ENCODE data around the gene GOLGA6A. TPM values are rescaled to one million over a fixed set of nuclear protein-coding genes. Genes with fewer than 3 reads are reported as not detected.

GOLGA6A gene
- total and polyA plus RNA-seq, 3 experiments from 2014 or later, result 0.07 TPM; not detected in 2

DNA sequence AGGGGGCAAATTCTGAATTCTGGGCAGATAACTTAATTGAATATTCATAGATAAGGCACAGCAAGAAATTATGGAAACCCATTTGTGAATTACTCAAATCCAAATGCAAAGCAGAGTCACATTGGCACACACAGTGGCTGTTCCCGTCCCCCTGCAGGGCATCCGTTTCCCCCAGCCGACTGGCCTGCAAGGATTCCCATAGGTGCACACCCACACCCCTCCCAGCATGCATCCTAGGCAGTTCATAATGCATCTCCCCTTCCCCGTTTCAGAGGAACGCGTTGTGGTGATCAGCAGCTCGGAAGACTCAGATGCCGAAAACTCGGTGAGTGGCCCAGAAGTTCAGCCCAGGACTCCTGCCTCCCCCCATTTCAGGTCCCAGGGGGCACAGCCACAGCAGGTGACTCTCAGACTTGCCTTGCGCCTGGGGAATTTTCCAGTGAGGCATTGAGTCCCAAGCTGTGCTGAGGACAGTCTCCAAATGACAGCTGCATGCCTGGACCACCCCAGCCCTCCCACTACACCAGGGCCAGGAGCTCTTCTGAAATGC is 48.1 kb downstream of the GOLGA6A start:
- H3K4me3 ChIP-seq (ENCODE audit: low read length), result no peak overlapping the region
- Mint-ChIP-seq H3K27ac (no peak overlapping the region), H3K36me3 (peaks cover 0 to 83% (median 12%) of the 10 kb centered on the region in 3 donors), H3K9me3 (no peaks in the 10 kb centered on the region), H3K4me3 (no peak overlapping the region), H3K27me3 (no peaks in the 10 kb centered on the region), H3K4me1 (no peaks in the 10 kb centered on the region)
- POLR2A ChIA-PET, result no interaction called here
- no peaks in the 10 kb centered on the region for H3K9me3 ChIP-seq (ENCODE audit: low read length)
- peaks cover 31% of the 10 kb centered on the region for H3K36me3 ChIP-seq (ENCODE audit: insufficient read depth, low read length)
- no peak for DNase-seq
- no peaks in the 10 kb centered on the region for H3K4me1 ChIP-seq (ENCODE audit: insufficient read depth, low read length)
- H3K27ac ChIP-seq (ENCODE audit: low read depth, low read length), result no peak overlapping the region
- H3K27me3 ChIP-seq (ENCODE audit: insufficient read depth, low read length, poor library complexity, severe bottlenecking), result no peaks in the 10 kb centered on the region
- CTCF ChIA-PET, result no interaction called here

- H3K9me3 ChIP-seq (ENCODE audit: low read length), result no peaks in the 10 kb centered on the region
- H3K27me3 ChIP-seq (ENCODE audit: insufficient read depth, low read length, poor library complexity, severe bottlenecking), result no peaks in the 10 kb centered on the region
- Mint-ChIP-seq H3K4me1 (no peaks in the 10 kb centered on the region), H3K4me3 (no peak overlapping the region), H3K27ac (peak overlapping the region in 2 of 8 donors; percentile 6 to 60), H3K36me3 (peaks cover 0 to 84% (median 15%) of the 10 kb centered on the region in 3 donors), H3K27me3 (no peaks in the 10 kb centered on the region), H3K9me3 (no peaks in the 10 kb centered on the region)
- H3K4me1 ChIP-seq (ENCODE audit: insufficient read depth, low read length), result no peaks in the 10 kb centered on the region
- no peak overlapping the region for H3K4me3 ChIP-seq (ENCODE audit: low read length)
- DNase-seq, result no peak
- no peak overlapping the region for H3K27ac ChIP-seq (ENCODE audit: low read depth, low read length)
- CTCF ChIA-PET, result interaction anchor here (1.1 kb wide), 1 partner anchor 14 kb away, joined by 3 read pairs; no protein-coding TSS in a partner anchor
- POLR2A ChIA-PET, result no interaction called here
- H3K36me3 ChIP-seq (ENCODE audit: insufficient read depth, low read length), result peaks cover 31% of the 10 kb centered on the region
Observed at GRCh38 chr15:74032606-74033561, 49.5 kb downstream of the GOLGA6A start.

DNA sequence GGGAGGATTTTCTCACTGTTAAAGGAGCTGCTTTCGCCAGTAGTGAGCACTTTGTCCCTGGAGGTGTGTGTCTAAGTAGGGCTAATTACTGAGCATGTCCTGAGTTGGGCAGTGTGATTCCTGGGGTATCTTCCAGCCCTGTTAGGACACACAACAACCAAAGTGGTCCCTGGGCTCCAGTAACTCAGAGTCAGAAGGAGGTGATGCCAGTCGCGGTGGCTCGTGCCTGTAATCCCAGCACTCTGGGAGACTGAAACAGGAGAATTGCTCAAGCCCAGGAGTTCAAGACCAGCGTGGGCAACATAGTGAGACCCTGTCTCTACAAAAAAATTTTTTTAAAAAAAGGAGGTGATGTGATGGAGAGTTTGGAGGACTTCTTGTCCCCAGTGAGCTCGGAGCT is 50.3 kb downstream of the GOLGA6A start:
- no peak for DNase-seq
- H3K27me3 ChIP-seq (ENCODE audit: insufficient read depth, low read length, poor library complexity, severe bottlenecking), result no peaks in the 10 kb centered on the region
- ChIA-PET POLR2A (no interaction called here), CTCF (interaction anchor here (1.1 kb wide), 1 partner anchor 15 kb away, joined by 3 read pairs; no protein-coding TSS in a partner anchor)
- peak overlapping the region in 3 of 8 donors; percentile 12 to 61 (median 15) for H3K27ac Mint-ChIP-seq
- no peaks in the 10 kb centered on the region for H3K4me1 Mint-ChIP-seq
- no peaks in the 10 kb centered on the region for H3K9me3 Mint-ChIP-seq
- H3K36me3 ChIP-seq (ENCODE audit: insufficient read depth, low read length), result peaks cover 30% of the 10 kb centered on the region
- H3K27ac ChIP-seq (ENCODE audit: low read depth, low read length), result no peak overlapping the region
- no peaks in the 10 kb centered on the region for H3K9me3 ChIP-seq (ENCODE audit: low read length)
- H3K36me3 Mint-ChIP-seq, result peaks cover 0 to 83% (median 17%) of the 10 kb centered on the region in 3 donors
- H3K4me3 Mint-ChIP-seq, result no peak overlapping the region
- no peaks in the 10 kb centered on the region for H3K27me3 Mint-ChIP-seq
- H3K4me1 ChIP-seq (ENCODE audit: insufficient read depth, low read length), result no peaks in the 10 kb centered on the region
- H3K4me3 ChIP-seq (ENCODE audit: low read length), result no peak overlapping the region

- ChIA-PET POLR2A (no interaction called here), CTCF (interaction anchor here (0.9 kb wide), 1 partner anchor 56 kb away, joined by 3 read pairs; no protein-coding TSS in a partner anchor)
- Histone ChIP-seq H3K27ac (ENCODE audit: low read depth, low read length) (no peak overlapping the region), H3K4me3 (ENCODE audit: low read length) (no peak overlapping the region), H3K36me3 (ENCODE audit: insufficient read depth, low read length) (peaks cover 35% of the 10 kb centered on the region), H3K27me3 (ENCODE audit: insufficient read depth, low read length, poor library complexity, severe bottlenecking) (no peaks in the 10 kb centered on the region), H3K9me3 (ENCODE audit: low read length) (no peaks in the 10 kb centered on the region), H3K4me1 (ENCODE audit: insufficient read depth, low read length) (no peaks in the 10 kb centered on the region)
- H3K36me3 Mint-ChIP-seq, result peaks cover 0 to 76% (median 19%) of the 10 kb centered on the region in 3 donors
- no peaks in the 10 kb centered on the region for H3K9me3 Mint-ChIP-seq
- no peak overlapping the region for H3K4me3 Mint-ChIP-seq
- no peak for DNase-seq
- no peaks in the 10 kb centered on the region for H3K27me3 Mint-ChIP-seq
- peak overlapping the region in 3 of 8 donors; percentile 33 to 73 (median 67) for H3K27ac Mint-ChIP-seq
- no peaks in the 10 kb centered on the region for H3K4me1 Mint-ChIP-seq
Observed at GRCh38 chr15:74028646-74029045, 53.7 kb downstream of the GOLGA6A start.

DNA sequence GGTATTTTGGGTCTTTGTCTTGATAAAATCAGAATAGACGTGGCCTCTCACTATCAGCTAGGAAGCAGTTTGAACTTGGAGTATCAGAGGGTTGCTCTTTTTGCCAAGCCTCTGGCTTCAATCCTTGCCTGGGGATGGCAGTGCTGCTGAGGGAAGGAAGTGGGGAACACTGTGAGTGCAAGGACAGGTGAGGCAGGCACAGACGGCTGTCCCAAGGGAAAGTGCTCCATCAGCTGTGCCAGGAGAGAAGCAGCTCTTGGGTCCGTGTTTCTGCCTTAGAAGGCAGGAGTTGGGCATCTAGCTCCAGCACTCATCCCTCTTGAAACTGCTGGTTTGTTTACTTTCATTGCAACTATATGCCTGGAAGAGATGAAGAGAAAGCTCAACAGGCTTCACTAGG is 54.7 kb downstream of the GOLGA6A start:
- Histone ChIP-seq H3K9me3 (ENCODE audit: low read length) (no peaks in the 10 kb centered on the region), H3K4me1 (ENCODE audit: insufficient read depth, low read length) (no peaks in the 10 kb centered on the region), H3K27me3 (ENCODE audit: insufficient read depth, low read length, poor library complexity, severe bottlenecking) (no peaks in the 10 kb centered on the region), H3K36me3 (ENCODE audit: insufficient read depth, low read length) (peaks cover 33% of the 10 kb centered on the region), H3K4me3 (ENCODE audit: low read length) (no peak overlapping the region), H3K27ac (ENCODE audit: low read depth, low read length) (no peak overlapping the region)
- Mint-ChIP-seq H3K4me3 (no peak overlapping the region), H3K27me3 (no peaks in the 10 kb centered on the region), H3K27ac (peak overlapping the region in 3 of 8 donors; percentile 26 to 59 (median 57)), H3K36me3 (peaks cover 0 to 77% (median 22%) of the 10 kb centered on the region in 3 donors), H3K9me3 (no peaks in the 10 kb centered on the region), H3K4me1 (peaks cover 0 to 4% (median 0%) of the 10 kb centered on the region in 3 donors)
- CTCF ChIA-PET, result interaction anchor here (1.2 to 1.3 kb wide), 2 partner anchors 52 to 103 kb away, joined by 3 read pairs; no protein-coding TSS in a partner anchor
- POLR2A ChIA-PET, result no interaction called here
- no peak for DNase-seq

- peaks cover 6 to 77% (median 27%) of the 10 kb centered on the region in 3 donors for H3K36me3 Mint-ChIP-seq
- no peak overlapping the region for H3K4me3 Mint-ChIP-seq
- Histone ChIP-seq H3K4me1 (ENCODE audit: insufficient read depth, low read length) (no peaks in the 10 kb centered on the region), H3K4me3 (ENCODE audit: low read length) (no peak overlapping the region), H3K27ac (ENCODE audit: low read depth, low read length) (no peak overlapping the region), H3K36me3 (ENCODE audit: insufficient read depth, low read length) (peaks cover 27% of the 10 kb centered on the region), H3K27me3 (ENCODE audit: insufficient read depth, low read length, poor library complexity, severe bottlenecking) (no peaks in the 10 kb centered on the region), H3K9me3 (ENCODE audit: low read length) (no peaks in the 10 kb centered on the region)
- H3K9me3 Mint-ChIP-seq, result no peaks in the 10 kb centered on the region
- no peaks in the 10 kb centered on the region for H3K27me3 Mint-ChIP-seq
- CTCF ChIA-PET, result interaction anchor here (1.4 kb wide), 1 partner anchor 11 kb away, joined by 3 read pairs; no protein-coding TSS in a partner anchor
- POLR2A ChIA-PET, result no interaction called here
- H3K27ac Mint-ChIP-seq, result peak overlapping the region in 1 of 8 donors; percentile 27
- H3K4me1 Mint-ChIP-seq, result peaks cover 4 to 9% (median 8%) of the 10 kb centered on the region in 3 donors
- DNase-seq, result no peak
Observed at GRCh38 chr15:74025436-74025835, 56.9 kb downstream of the GOLGA6A start.

DNA sequence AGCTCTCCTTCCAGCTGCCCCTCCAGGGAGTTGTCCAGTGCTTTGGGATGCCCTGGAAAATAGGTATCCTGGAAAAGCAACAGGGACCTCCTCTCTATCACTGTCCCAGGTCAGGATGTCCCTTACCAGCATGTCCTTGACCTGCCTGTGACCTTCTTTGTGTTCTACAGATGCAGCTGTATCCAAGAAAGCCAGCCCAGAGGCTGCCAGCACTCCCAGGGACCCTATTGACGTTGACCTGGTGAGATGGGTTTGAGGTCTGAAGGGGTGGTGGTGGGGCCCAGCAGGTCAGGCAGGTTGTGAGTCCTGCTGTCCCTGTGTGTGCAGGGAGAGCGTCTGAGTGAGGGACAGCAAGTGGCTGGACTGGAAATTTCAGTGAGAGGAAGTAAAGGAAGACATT is 57.7 kb downstream of the GOLGA6A start:
- peaks cover 6 to 15% (median 12%) of the 10 kb centered on the region in 3 donors for H3K4me1 Mint-ChIP-seq
- peaks cover 27% of the 10 kb centered on the region for H3K36me3 ChIP-seq (ENCODE audit: insufficient read depth, low read length)
- no peaks in the 10 kb centered on the region for H3K4me1 ChIP-seq (ENCODE audit: insufficient read depth, low read length)
- H3K4me3 Mint-ChIP-seq, result no peak overlapping the region
- no peaks in the 10 kb centered on the region for H3K27me3 ChIP-seq (ENCODE audit: insufficient read depth, low read length, poor library complexity, severe bottlenecking)
- CTCF ChIA-PET, result no interaction called here
- no peak overlapping the region for H3K27ac ChIP-seq (ENCODE audit: low read depth, low read length)
- H3K9me3 ChIP-seq (ENCODE audit: low read length), result no peaks in the 10 kb centered on the region
- H3K27me3 Mint-ChIP-seq, result no peaks in the 10 kb centered on the region
- no peaks in the 10 kb centered on the region for H3K9me3 Mint-ChIP-seq
- POLR2A ChIA-PET, result no interaction called here
- peaks cover 6 to 75% (median 25%) of the 10 kb centered on the region in 3 donors for H3K36me3 Mint-ChIP-seq
- DNase-seq, result no peak
- peak overlapping the region in 2 of 8 donors; percentile 42 to 67 for H3K27ac Mint-ChIP-seq
- H3K4me3 ChIP-seq (ENCODE audit: low read length), result no peak overlapping the region
